HG02938 (cell line): ENCODE results near the gene ECHS1.

Experiments used
- ATAC-seq: cut with Tn5 transposase; IDR thresholded peaks from one replicate; pipeline ENCODE4 v1.9.1; 2021; ENCODE audit warnings: mild to moderate bottlenecking, moderate library complexity; ENCODE audit not compliant: unreplicated experiment

ECHS1 gene

DNA sequence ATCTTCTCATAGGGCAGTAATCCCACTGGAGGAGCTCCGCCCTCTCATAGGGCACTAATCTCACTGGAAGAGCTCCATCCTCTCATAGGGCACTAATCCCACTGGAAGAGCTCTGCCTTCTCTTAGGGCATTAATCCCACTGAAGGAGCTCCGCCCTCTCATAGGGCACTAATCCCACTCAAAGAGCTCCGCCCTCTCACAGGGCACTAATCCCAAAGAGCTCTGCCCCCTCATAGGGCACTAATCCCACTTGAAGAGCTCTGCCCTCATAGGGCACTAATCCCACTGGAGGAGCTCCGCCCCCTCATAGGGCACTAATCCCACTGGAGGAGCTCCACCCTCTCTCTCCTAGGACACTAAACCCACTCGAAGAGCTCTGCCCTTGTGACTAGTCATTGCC lies 11.9 kb downstream of the ECHS1 start:
- ATAC-seq = no peak

DNA sequence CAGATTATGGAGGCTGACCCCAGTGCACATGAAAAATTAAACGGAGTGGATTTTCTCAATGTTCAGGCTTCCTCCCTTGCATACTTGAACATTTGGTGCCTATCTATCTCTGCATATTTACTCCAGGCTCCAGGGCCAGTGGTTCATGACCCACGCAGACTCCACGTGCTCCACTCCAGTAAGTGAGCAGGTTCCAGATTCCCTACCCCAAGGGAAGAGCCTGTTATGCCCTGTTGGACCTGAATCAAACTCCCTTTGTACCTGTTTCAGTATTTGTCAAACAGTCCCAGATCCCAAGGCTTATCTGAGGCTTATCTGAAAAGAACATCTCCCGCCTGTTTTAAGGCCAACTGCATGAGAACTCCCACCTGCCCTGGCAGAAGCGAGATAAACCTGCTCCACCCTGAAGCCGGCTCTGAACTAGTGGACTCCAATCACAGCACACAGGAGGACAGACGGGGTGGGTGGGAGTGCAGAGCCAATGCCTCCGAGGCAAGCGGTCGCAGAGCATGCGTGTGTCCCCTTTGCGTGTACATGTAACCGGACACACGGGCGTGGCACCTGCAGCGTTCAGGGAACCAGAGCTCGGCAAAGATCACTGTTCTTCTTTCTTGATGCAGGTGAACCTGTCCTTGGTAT lies 13.1 kb downstream of the ECHS1 start:
- ATAC-seq = no peak

DNA sequence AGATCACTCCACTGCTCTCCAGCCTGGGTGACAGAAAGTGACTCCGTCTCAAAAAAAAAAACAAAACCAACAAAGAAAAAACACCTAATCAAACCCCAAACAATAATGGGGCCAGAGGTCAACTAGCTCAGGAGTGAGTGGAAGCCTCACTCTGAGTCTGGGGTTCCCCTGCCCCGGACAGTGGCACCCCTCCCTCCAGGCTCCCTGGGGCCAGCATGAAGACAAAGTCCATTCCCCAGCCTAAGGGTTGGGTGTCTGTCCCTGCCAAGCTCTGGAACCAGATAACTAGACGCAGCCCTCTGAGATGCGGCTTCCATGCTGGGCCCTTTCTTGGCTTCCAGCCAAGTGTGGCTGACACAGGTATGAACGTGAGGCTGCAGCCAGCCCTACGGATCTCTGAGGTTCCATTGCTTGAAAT lies 13.6 kb downstream of the ECHS1 start:
- ATAC-seq = no peak

DNA sequence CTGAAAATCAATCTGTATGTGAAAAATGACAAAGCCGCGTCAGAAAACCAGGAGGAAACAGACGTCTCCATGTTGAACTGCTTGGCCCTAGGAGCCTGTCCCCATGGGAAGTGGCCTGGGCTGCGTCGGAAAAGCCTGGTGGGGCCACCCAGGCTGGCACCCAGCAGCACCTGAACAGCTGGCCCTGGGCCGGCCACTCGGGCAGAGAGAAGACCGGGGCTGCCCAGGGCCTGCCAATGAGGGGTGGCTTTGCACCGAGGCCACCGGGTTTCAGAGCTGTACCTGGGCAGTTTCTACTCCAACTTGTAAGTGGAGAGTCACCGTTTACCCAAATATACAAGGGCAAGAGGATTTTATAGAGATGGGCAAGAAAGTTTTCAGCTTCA lies 14.2 kb downstream of the ECHS1 start:
- no peak for ATAC-seq

DNA sequence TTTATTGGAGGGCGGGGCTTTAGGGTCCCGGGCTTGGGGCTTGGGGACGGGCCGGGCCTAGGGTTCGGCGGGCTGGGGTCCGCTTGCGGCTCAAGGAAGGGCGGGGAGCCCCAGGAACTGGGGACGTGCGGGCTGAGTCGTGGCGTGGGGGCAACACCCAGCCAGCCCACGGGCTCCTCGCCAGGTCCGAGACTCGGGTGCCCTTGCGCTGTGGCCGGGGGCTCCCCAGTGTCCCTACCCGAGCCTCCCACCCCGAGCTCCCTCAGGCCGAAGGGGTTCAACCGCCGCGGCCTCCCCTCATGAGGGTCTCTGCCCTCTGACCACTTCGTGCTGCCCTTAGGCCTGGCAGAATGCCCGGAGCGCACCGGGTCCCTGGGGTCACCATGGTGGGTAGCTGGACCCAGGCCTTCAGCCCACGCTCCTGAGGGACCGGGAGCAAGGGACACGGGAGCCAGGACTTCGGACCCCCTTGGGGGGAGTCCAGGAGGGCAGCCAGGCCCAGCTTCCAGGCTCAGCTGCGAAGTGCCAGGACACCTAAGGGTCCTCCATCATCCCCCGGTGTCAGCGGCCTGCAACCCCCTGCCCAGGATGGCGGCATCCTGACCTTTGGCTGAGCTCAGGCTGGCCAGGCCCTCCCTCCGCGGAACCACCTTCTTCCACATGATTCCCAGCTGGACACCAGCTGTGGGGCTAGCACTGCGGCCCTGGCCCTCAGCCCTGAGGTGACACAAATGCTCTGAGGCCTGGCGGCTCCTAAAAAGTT lies 14.8 kb downstream of the ECHS1 start:
- ATAC-seq = no peak

DNA sequence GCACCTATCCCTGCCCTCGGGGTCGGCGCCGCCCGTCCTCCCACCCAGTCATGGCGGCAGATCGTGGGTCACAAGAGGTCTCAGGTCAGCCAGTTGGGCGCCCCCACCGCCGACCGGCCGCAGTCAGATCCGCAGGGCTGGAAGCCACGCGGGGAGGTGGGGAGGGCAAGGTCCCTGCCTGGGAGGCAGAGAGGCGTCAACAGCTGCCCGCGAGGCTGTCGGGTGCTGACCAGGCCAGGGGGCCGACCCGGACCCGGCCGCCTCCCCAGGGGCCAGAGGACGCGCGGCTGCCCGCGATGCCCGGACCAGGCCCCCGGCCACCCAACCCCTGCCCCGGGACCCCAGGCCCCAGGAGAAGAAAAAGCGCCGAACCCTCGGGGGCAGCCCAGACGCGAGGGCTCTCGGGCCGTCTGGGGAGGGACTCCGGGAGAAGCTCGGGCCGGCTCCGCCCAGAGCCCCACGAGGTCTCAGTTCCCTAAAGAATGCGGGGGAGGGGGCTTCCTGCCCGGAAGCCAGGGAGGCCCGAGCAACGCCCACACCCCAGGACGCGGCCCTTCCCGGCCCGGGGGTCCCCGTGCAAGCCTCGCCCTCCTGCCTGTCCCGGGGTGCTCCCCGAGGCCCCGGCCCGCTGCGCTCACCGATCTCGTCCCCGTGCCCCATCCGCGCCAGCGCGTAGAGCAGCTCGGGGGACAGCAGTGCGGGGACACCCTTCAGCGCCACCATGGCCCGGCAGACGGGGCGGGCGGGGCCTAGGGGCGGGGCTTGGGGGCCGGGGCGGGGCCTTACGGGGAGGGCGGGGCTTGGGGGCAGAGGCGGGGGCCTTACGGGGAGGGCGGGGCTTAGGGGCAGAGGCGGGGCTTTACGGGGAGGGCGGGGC lies 15.6 kb downstream of the ECHS1 start, which contains the start of gene FUOM:
Gene FUOM (minus strand): TSS at position 735 of the 877 bp plus-strand sequence. CDS start 12 bp downstream, at position 723.
- ATAC-seq = peak; percentile 66

DNA sequence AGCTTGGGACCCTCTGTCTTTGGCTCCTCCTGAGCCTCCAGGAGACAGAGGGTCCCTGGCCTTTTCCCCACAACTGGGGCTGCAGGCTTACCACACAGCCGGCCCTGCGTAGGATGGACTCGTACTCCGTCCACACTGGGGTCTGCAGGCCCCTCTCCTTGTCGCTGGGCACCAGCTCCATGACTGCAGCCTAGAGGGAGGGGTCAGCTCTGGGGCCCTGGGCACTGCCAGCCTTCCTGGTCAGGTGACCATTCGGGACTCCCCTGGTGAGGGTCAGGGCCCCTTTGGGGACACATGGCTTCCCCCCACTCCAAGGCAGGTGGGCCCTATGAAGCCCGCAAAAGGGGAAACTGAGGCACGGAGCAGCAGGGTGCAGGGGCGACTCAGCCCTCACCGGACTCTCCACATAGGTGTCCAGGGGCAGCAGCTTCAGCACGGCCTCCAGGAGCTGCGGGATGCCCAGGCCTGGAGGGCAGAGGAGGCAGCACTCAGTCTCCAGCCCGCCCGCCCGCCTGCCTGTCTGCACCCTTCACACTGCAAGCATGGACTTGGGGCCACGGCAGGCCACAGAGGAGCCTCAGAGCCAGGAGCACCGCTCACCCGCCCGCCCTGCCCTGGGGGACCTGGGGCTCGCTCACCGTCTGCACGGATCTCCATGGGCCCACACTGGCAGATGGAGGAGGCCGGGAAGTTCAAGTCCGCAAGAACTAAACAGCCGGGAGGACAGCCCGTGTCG lies 16.4 kb downstream of the ECHS1 start:
- ATAC-seq = peak; percentile 6

DNA sequence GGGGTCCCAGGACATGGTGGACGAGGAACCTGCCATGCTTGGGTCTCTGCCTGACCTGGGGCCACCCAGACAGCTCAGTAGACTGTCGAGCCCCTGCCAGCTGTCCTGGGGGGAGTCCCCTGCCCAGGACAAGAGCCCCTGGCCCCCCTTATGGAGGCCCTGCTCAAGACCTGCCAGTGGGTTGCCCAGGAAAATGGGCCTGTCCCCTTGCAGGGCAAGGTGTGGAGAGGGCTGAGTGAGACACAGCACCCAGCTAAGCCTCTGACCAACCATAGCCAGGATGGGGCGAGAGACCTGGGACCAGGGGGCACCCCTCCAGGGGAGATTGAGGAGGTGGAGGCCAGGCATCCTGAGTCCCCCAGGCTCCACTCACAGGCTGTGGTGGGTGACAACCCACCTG lies 17.2 kb downstream of the ECHS1 start:
- no peak for ATAC-seq

DNA sequence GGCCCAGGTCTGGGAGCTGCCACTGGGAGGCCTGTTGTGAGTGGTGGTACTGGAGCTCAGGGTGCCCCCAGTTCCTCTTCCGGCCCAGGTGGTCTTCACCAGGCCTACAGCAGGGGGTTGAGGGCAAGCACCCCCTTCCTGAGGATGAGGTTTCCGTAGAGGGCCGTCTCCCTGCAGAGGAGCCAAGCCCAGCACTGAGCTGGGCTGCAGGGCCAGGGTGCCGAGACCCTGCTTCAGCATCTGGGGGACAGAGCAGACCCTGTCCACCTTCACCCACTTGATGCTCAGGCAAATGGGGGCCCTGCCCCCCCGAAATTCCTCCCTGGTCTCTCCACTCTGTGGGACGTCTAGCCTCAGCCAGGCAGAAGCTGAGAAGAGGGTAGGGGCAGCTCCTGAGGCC lies 17.9 kb downstream of the ECHS1 start:
- no peak for ATAC-seq

DNA sequence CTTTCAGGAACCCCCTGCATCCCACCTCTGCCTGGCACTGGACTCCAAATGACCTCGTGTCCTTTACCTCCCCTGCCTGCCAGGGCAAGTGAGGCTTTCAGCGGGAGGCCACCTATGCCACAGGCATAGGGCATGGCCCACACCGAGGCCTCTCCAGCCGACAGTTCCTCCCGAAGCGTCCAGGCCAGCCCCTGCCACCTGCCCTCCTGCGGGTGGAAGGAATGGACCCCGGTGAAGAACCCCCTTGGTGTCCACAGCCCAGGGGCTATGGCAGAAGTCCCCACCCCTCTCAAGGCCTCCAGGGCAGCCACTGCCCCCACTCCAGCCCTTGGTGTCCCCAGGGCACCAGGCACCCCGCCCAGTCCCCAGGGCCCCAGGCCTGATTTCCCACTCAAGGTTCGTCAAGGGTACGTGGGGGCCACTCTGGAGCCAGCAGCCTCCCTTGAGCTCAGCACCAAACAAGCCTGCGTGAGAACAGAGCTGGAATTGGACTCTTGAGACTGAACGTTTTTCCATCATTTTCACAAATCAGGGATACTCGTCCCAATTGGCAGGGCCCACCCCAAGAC lies 18.4 kb downstream of the ECHS1 start:
- ATAC-seq = no peak

DNA sequence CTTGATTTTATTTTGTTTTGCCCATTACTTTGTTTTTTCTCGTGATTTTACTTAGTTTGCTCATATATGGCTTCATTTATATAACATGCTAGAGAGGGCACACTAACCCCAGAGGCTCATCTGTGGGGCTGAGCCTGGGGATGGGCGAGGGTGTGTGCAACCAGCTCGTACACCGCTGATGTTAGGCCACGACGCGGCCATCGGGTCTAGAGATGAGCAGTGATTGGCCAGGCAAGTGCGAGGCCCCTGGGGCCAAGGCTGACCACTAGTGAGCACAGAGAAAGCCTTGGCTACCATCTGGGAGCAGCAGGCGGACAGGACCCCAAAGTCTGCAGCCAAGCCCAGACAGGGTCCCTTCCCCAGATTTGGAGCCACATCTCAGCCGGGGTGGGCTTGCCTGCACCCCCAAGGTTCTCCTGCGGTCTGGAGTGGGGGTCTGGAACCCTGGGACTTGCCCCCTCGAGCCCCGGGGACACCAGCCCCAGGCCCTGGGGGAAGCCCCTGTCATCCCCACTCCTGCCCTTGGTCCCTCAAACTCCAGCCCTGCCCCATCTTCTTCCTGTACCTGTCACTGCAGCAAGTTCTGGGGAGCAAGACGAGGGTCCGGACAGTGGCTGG lies 19.1 kb downstream of the ECHS1 start:
- ATAC-seq = no peak

DNA sequence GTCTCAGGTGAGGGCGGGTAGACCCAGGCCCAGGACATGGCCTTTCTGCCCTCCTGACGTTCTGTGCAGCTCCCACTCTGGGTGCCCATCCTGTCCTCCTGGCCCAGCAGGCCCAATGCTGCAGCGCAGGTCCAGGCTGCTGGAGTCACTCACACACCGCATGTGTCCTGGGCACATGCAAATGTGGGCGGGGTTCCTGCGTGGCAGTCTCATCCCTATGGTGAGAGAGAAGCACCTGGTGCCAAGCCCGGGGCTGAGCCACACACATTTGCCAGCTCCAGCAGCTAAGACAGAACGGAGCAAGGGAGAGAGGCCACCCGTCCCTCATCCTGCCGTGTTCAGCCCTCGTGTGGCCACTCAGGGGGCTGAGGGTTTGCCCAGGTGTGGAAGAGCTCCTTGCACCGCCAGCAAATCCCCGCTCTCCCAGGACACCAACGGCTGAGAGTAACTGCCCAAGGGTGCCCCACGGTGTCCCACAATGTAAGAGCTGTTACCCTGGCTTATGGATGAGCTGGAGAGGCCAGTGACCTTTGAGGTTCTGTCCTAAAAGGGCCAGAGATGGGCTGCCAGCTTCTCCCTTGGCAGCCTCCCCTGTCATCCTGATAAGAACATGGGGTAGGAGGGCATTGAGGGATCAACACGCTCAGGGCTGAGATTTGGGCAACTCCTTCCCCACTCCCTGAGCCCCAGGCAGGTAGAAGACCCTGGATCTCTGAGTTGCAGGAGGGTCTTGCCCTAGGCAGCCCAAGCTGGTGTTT lies 19.8 kb downstream of the ECHS1 start:
- ATAC-seq = no peak

DNA sequence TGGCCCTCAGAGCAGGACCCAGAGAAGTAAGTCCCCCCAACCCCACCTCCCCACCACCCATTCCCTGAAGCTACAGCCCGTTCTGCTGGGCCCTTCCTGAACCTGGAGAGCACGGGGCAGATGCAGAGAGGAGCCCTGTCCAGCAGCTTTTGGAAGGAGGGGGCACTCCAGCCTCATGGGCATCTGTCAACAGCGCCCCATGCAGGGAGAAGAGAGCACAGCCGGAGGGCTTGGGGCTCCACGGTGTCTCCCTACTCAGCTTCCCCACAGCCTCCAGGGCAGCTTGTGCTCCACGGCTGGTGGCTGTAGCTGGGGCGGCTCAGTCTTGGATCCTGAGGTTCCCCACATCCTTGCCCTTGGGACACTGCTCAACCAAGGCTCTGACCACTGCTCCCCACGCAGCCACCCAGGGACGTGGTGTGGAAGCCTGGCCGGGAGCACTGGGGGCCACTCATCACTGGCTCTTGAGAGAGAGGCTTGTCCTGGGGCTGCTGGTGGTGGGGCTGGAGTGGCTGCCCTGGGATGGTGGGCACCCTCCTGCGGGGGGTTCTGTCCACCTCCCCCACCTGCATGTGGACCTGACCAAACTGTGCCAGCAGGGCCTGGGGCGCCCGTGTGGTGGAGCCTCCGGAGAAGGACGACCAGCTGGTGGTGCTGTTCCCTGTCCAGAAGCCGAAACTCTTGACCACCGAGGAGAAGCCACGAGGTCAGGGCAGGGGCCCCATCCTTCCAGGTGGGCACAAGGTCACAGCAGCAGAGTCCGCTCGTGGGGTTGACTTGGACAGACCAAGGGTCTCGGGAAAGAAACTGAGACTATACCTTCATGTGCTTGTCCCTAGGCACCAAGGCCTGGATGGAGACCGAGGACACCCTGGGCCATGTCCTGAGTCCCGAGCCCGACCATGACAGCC lies 21.5 kb downstream of the ECHS1 start:
- no peak for ATAC-seq

DNA sequence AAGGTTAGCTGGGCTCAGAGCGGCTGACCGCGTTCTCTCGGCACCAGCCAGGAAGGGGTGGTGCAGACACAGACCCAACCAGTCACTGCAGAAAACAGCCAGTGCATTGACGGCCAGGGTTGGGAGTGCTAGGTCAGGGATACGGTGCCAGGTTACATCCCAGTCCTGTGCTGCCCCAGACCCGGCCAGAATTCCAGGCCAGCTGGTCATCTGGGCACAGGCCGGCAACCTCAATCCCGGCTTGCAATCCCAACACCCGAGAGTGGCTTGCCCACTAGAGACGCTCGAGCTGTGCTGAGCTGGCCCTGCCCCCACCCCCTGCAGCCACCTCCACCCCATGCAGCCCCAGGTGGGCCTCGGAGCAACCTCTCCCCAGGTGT lies 22.2 kb downstream of the ECHS1 start:
- no peak for ATAC-seq

DNA sequence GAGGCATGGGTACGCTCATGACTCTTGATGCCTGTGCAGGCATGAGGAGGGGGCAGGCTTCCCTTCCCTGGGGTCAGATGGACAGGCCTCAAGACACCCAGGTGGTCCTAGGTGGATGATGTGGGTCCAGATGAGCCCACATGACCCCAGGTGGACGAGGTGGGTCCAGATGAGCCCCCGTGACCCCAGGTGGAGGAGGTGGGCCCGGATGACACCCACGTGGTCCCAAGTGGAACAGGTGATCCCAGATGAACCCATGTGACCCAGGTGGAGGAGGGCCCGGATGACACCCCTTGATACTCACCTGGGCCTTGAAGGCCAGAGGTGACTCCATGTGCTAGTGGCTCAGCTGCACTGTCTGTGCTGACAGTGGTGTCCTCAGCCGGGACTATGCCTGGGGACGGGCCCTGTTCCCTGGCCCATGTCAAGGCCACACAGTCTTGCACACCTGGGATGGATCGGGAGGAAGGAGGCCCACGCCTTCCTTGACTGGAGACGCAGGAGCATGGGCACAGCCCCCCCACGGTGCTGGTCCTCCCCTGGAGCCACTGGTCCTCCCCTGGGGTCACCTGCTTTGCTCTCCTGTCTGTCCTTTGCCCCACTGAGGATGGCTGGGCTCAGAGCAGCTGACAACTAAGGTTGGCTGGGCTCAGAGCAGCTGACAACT lies 22.7 kb downstream of the ECHS1 start:
- ATAC-seq = no peak

DNA sequence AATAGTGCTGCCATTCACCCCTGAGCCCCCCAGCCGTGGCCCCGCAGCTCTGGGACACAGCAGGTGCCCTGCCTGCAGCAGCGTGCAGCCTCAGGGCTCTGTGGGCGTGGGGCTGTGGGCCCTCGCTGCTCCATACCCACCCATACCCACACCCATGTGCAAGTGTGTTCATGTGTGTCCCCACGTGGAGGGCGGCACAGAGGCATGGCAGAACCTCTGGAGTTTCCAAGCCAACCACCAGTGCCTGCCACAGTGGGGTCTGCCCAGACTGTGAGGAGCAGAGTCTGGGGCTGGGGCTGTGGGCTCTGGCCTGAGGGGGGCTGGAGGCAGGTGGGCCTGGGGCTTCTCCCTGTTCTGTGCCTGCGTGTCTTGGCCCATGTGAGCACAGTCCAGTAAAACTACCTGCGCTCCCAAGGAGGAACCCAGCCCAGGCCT lies 23.6 kb downstream of the ECHS1 start:
- ATAC-seq = no peak

DNA sequence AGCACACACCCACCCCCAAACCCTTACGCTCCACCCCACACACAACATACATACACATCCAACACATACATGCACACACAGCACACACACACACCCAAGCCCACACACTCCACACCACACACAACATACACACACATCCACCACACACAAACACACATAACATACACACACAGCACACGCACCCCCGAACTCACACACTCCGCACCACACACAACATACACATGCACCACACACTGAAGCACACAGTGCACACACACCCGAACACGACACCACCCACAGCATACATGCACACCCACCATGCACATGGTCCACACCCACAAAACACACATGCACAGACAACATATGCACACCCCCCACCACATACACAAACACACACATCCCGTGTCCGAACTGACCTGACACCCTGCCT lies 24.0 kb downstream of the ECHS1 start:
- no peak for ATAC-seq
